ENCODE results near the gene GNG10. TPM values are rescaled to one million over a fixed set of nuclear protein-coding genes. Genes with fewer than 3 reads are reported as not detected.

GNG10 gene
- total and polyA plus RNA-seq, 4 donors, result 15.9 to 24.3 (median 21.3) TPM

GRCh38 chr9:111634860-111635259 is 26.5 kb upstream of the GNG10 start:
- H3K4me3 ChIP-seq (ENCODE audit: low read depth in 1 of 3, low read length in 3 of 3), result peak overlapping the region in 1 of 3 donors; percentile 86
- WGBS, result 38% methylated on average over 1 of the region's 1 CpG
- no peaks in the 10 kb centered on the region for H3K36me3 ChIP-seq (ENCODE audit: control insufficient read depth in 4 of 4, insufficient read depth in 3 of 4, low read depth in 1 of 4, low read length in 3 of 4)
- H3K9ac ChIP-seq (ENCODE audit: low read depth in 1 of 2, low read length in 2 of 2), result no peak overlapping the region
- H3K27ac ChIP-seq (ENCODE audit: low read depth in 1 of 2, low read length in 2 of 2), result peak overlapping the region; percentile 71 to 96
- no peak for DNase-seq (ENCODE audit: low spot score)
- no peaks in the 10 kb centered on the region for H3K27me3 ChIP-seq (ENCODE audit: control insufficient read depth in 4 of 4, insufficient read depth in 4 of 4, low read length in 3 of 4)
- peaks cover 10 to 76% (median 44%) of the 10 kb centered on the region in 4 donors for H3K4me1 ChIP-seq (ENCODE audit: control insufficient read depth in 4 of 4, insufficient read depth in 4 of 4, low read length in 3 of 4)
- TF ChIP-seq RXRA (IDR thresholded peaks at IDR 0.05) (peak; percentile 68 to 78), RAD21 (IDR thresholded peaks at IDR 0.05) (peak; percentile 30 to 40), ZBTB33 (IDR thresholded peaks at IDR 0.05) (no peak), ATF3 (IDR thresholded peaks at IDR 0.05) (no peak), FOXA2 (IDR thresholded peaks at IDR 0.05) (peak; percentile 97), GABPA (IDR thresholded peaks at IDR 0.05 in 1 of 2, conservative IDR thresholded peaks at IDR 0.05 in 1 of 2) (no peak), MAX (IDR thresholded peaks at IDR 0.05) (peak; percentile 69), TAF1 (conservative IDR thresholded peaks at IDR 0.05) (no peak), FOXA1 (IDR thresholded peaks at IDR 0.05) (peak; percentile 89), HNF4A (conservative IDR thresholded peaks at IDR 0.05) (peak; percentile 93 to 94), YY1 (IDR thresholded peaks at IDR 0.05) (peak; percentile 29), NR2F2 (IDR thresholded peaks at IDR 0.05) (no peak), SP1 (IDR thresholded peaks at IDR 0.05) (peak; percentile 75), HNF4G (IDR thresholded peaks at IDR 0.05) (peak; percentile 73)
- TF ChIP-seq, protein P1, sequence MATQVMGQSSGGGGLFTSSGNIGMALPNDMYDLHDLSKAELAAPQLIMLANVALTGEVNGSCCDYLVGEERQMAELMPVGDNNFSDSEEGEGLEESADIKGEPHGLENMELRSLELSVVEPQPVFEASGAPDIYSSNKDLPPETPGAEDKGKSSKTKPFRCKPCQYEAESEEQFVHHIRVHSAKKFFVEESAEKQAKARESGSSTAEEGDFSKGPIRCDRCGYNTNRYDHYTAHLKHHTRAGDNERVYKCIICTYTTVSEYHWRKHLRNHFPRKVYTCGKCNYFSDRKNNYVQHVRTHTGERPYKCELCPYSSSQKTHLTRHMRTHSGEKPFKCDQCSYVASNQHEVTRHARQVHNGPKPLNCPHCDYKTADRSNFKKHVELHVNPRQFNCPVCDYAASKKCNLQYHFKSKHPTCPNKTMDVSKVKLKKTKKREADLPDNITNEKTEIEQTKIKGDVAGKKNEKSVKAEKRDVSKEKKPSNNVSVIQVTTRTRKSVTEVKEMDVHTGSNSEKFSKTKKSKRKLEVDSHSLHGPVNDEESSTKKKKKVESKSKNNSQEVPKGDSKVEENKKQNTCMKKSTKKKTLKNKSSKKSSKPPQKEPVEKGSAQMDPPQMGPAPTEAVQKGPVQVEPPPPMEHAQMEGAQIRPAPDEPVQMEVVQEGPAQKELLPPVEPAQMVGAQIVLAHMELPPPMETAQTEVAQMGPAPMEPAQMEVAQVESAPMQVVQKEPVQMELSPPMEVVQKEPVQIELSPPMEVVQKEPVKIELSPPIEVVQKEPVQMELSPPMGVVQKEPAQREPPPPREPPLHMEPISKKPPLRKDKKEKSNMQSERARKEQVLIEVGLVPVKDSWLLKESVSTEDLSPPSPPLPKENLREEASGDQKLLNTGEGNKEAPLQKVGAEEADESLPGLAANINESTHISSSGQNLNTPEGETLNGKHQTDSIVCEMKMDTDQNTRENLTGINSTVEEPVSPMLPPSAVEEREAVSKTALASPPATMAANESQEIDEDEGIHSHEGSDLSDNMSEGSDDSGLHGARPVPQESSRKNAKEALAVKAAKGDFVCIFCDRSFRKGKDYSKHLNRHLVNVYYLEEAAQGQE (IDR thresholded peaks at IDR 0.05), result no peak
- no peaks in the 10 kb centered on the region for H3K9me3 ChIP-seq (ENCODE audit: control insufficient read depth in 4 of 4, low read length in 3 of 4)

- Histone ChIP-seq H3K9ac (ENCODE audit: low read depth in 1 of 2, low read length in 2 of 2) (no peak overlapping the region), H3K4me1 (ENCODE audit: control insufficient read depth in 4 of 4, insufficient read depth in 4 of 4, low read length in 3 of 4) (peaks cover 10 to 60% (median 40%) of the 10 kb centered on the region in 4 donors), H3K27me3 (ENCODE audit: control insufficient read depth in 4 of 4, insufficient read depth in 4 of 4, low read length in 3 of 4) (no peaks in the 10 kb centered on the region), H3K4me3 (ENCODE audit: low read depth in 1 of 3, low read length in 3 of 3) (no peak overlapping the region), H3K9me3 (ENCODE audit: control insufficient read depth in 4 of 4, low read length in 3 of 4) (no peaks in the 10 kb centered on the region), H3K36me3 (ENCODE audit: control insufficient read depth in 4 of 4, insufficient read depth in 3 of 4, low read depth in 1 of 4, low read length in 3 of 4) (no peaks in the 10 kb centered on the region), H3K27ac (ENCODE audit: low read depth in 1 of 2, low read length in 2 of 2) (peak overlapping the region in 1 of 2 donors; percentile 6)
- TF ChIP-seq FOXA1 (IDR thresholded peaks at IDR 0.05), result no peak
- no peak for DNase-seq (ENCODE audit: low spot score)
- WGBS, result 67% methylated on average over 6 of the region's 6 CpGs
Measured at GRCh38 chr9:111637421-111637950, 23.9 kb upstream of the GNG10 start.

Measured in liver (tissue), 9 donors.